ENCODE measurements around the gene NAALADL2. TPM values are rescaled to one million over a fixed set of nuclear protein-coding genes. Genes with fewer than 3 reads are reported as not detected.
A peak's percentile ranks its signal among the peaks of the same experiment; 100 is the strongest.

The NAALADL2 gene
- total and polyA plus RNA-seq, 2 of the 4 experiments (the other 2 are of a cell fraction) = 3.8 to 19.2 TPM

DNA sequence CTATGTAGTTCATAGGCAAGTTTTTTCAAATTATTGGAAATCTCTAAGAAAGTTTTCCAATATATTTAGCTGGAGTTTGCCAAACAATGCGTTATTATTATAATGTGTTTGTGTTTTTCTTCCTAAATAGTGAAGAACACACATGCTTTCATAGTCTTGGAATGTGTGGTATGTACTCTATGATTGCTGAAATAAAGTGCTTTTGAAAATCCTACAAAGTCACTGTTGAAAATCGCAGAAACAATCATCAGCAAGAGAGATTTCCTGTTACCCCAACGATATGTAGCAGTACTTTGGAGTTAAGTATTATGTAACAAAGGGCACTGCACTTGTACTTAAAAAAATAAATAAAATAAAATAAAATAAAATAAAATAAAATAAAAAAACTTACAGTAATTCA lies 796.2 kb downstream of the NAALADL2 start:
- Histone ChIP-seq H3K4me1 (ENCODE audit: control insufficient read depth, insufficient read depth, low read length) (no peaks in the 10 kb centered on the region), H3K9me1 (ENCODE audit: insufficient read depth, low read length) (no peaks in the 10 kb centered on the region), H3K36me3 (ENCODE audit: control insufficient read depth, insufficient read depth, low read length) (no peaks in the 10 kb centered on the region), H3K9ac (ENCODE audit: low read depth, low read length) (no peak overlapping the region), H4K20me1 (ENCODE audit: insufficient read depth, low read length) (no peaks in the 10 kb centered on the region), H2BK20ac (ENCODE audit: low read depth, low read length) (no peak overlapping the region), H3K18ac (ENCODE audit: low read depth, low read length) (no peak overlapping the region), H2BK5ac (ENCODE audit: low read depth, low read length, poor library complexity, severe bottlenecking) (no peak overlapping the region), H2AK5ac (ENCODE audit: low read depth, low read length) (no peak overlapping the region), H3K4me3 (ENCODE audit: insufficient read depth, low read depth, low read length) (no peak overlapping the region), H3K79me1 (ENCODE audit: low read depth in 1 of 2, low read length in 2 of 2) (no peaks in the 10 kb centered on the region), H3K4ac (ENCODE audit: low read depth, low read length) (no peak overlapping the region), H3K56ac (ENCODE audit: extremely low read depth, insufficient read depth, low read length) (no peak overlapping the region), H4K91ac (ENCODE audit: insufficient read depth, low read depth, low read length) (no peak overlapping the region), H2BK15ac (ENCODE audit: low read depth, low read length) (no peak overlapping the region), H3K27me3 (ENCODE audit: control insufficient read depth, insufficient read depth, low read length) (no peaks in the 10 kb centered on the region), H3K4me2 (ENCODE audit: low read depth, low read length) (no peak overlapping the region), H2BK120ac (ENCODE audit: low read depth, low read length) (no peak overlapping the region), H4K5ac (ENCODE audit: low read depth, low read length) (no peak overlapping the region), H3K23ac (ENCODE audit: low read depth, low read length) (no peak overlapping the region), H3K9me3 (ENCODE audit: control insufficient read depth, insufficient read depth, low read length) (no peaks in the 10 kb centered on the region), H2AK9ac (replicated peaks; ENCODE audit: low read depth, low read length, poor library complexity) (no peak overlapping the region), H3K27ac (ENCODE audit: insufficient read depth, low read length) (no peak overlapping the region), H3K14ac (replicated peaks; ENCODE audit: low read depth, low read length) (no peak overlapping the region), H2AFZ (replicated peaks; ENCODE audit: low read length, poor library complexity) (no peak overlapping the region), H4K8ac (ENCODE audit: low read depth in 2 of 2, low read length in 2 of 2) (no peak overlapping the region)
- in situ Hi-C loops (cut with MboI; ENCODE audit: low sequenced_read_pairs) = no loop called here
- dilution Hi-C loops (cut with HindIII; ENCODE audit: low sequenced_read_pairs, unreplicated experiment) = no loop called here
- DNase-seq = peak; percentile 17
- CTCF ChIA-PET = no interaction called here
- intact Hi-C loops (cut with micrococcal nuclease) = no loop called here
- no CpG with 5 or more reads among the region's 3 CpGs for WGBS, 2 experiments (ENCODE audit: extremely low coverage in 2 of 2, insufficient read length in 1 of 2)
- POLR2A ChIA-PET (ENCODE audit: unreplicated experiment) = no interaction called here
- no TSS peak for BruUV-seq (replicated peaks)
- no peak for ATAC-seq (ENCODE audit: low read depth)
- TF ChIP-seq MAZ (IDR thresholded peaks at IDR 0.05; ENCODE audit: borderline replicate concordance, low read depth, low read length) (no peak), BHLHE40 (IDR thresholded peaks at IDR 0.05; ENCODE audit: low read depth, low read length) (no peak), RFX5 (IDR thresholded peaks at IDR 0.05; ENCODE audit: low read depth, low read length) (no peak), FOS (IDR thresholded peaks at IDR 0.05; ENCODE audit: low read depth, low read length) (no peak), CEBPB (IDR thresholded peaks at IDR 0.05; ENCODE audit: low read depth, low read length) (no peak), CHD1 (IDR thresholded peaks at IDR 0.05; ENCODE audit: low read depth, low read length) (no peak), NFE2L2 (IDR thresholded peaks at IDR 0.05; ENCODE audit: low read depth, low read length) (no peak), SMC3 (IDR thresholded peaks at IDR 0.05; ENCODE audit: low read depth, low read length) (no peak)
- TF ChIP-seq, protein P1, sequence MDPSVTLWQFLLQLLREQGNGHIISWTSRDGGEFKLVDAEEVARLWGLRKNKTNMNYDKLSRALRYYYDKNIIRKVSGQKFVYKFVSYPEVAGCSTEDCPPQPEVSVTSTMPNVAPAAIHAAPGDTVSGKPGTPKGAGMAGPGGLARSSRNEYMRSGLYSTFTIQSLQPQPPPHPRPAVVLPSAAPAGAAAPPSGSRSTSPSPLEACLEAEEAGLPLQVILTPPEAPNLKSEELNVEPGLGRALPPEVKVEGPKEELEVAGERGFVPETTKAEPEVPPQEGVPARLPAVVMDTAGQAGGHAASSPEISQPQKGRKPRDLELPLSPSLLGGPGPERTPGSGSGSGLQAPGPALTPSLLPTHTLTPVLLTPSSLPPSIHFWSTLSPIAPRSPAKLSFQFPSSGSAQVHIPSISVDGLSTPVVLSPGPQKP (IDR thresholded peaks at IDR 0.05; ENCODE audit: borderline replicate concordance, low read depth, low read length) = no peak
- TF ChIP-seq, protein P2, sequence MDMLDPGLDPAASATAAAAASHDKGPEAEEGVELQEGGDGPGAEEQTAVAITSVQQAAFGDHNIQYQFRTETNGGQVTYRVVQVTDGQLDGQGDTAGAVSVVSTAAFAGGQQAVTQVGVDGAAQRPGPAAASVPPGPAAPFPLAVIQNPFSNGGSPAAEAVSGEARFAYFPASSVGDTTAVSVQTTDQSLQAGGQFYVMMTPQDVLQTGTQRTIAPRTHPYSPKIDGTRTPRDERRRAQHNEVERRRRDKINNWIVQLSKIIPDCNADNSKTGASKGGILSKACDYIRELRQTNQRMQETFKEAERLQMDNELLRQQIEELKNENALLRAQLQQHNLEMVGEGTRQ (IDR thresholded peaks at IDR 0.05; ENCODE audit: low read depth, low read length) = no peak

All from IMR-90 (cell line).